H9 (cell line): ENCODE data around the gene LIN7C. TPM values are rescaled to one million over a fixed set of nuclear protein-coding genes. Genes with fewer than 3 reads are reported as not detected.

Experiments used
- DNase-seq: peaks from one replicate; pipeline ENCODE4 v3.0.0-alpha.2; 2017
- H2AFZ ChIP-seq: one replicate; pipeline ENCODE4 v1.6.1; 2013; ENCODE audit warnings: mild to moderate bottlenecking, low read length, control low read depth, moderate library complexity
- H2AK5ac ChIP-seq: 2 replicates; pipeline ENCODE4 v1.6.1; 2013; ENCODE audit warnings: low read length, control low read depth, mixed read lengths; ENCODE audit not compliant: insufficient read length
- H2BK120ac ChIP-seq: one replicate; pipeline ENCODE4 v1.6.1; 2013; ENCODE audit warnings: low read depth, mild to moderate bottlenecking, low read length, control low read depth, inconsistent platforms; ENCODE audit not compliant: poor library complexity, severe bottlenecking
- H2BK12ac ChIP-seq: 2 replicates; pipeline ENCODE4 v1.6.1; 2013; ENCODE audit warnings: low read length, control low read depth, mixed read lengths, low read depth; ENCODE audit not compliant: insufficient read length
- H2BK15ac ChIP-seq: 2 replicates; pipeline ENCODE4 v1.6.1; 2013; ENCODE audit warnings: low read depth, low read length, control low read depth
- H2BK20ac ChIP-seq: one replicate; pipeline ENCODE4 v1.6.1; 2013; ENCODE audit warnings: low read depth, mild to moderate bottlenecking, low read length, control low read depth, inconsistent platforms; ENCODE audit not compliant: poor library complexity, severe bottlenecking
- H2BK5ac ChIP-seq: 2 replicates; pipeline ENCODE4 v1.6.1; 2013; ENCODE audit warnings: low read length, control low read depth, mixed read lengths; ENCODE audit not compliant: insufficient read length
- H3K14ac ChIP-seq: 2 replicates; pipeline ENCODE4 v1.6.1; 2013; ENCODE audit warnings: low read length, control low read depth; ENCODE audit not compliant: insufficient read depth
- H3K18ac ChIP-seq: 2 replicates; pipeline ENCODE4 v1.6.1; 2013; ENCODE audit warnings: low read depth, mild to moderate bottlenecking, mixed read lengths, low read length, control low read depth; ENCODE audit not compliant: insufficient read length
- H3K23ac ChIP-seq: 2 replicates; pipeline ENCODE4 v1.6.1; 2013; ENCODE audit warnings: low read length, control low read depth, mixed read lengths, low read depth; ENCODE audit not compliant: insufficient read length
- H3K23me2 ChIP-seq: 2 replicates; pipeline ENCODE4 v1.6.1; 2013; ENCODE audit warnings: low read depth, mild to moderate bottlenecking, mixed read lengths, low read length, control low read depth; ENCODE audit not compliant: insufficient read length, poor library complexity, severe bottlenecking
- H3K27ac ChIP-seq: 2 replicates; pipeline ENCODE4 v1.5.1; 2013; ENCODE audit warnings: low read length, control low read depth, mixed read lengths, low read depth; ENCODE audit not compliant: insufficient read length
- H3K27me3 ChIP-seq: 2 replicates; pipeline ENCODE4 v1.6.1; 2013; ENCODE audit warnings: low read length, control low read depth, inconsistent platforms; ENCODE audit not compliant: insufficient read depth
- H3K4ac ChIP-seq: 2 replicates; pipeline ENCODE4 v1.6.1; 2013; ENCODE audit warnings: low read depth, mild to moderate bottlenecking, control low read depth, inconsistent platforms, low read length, moderate library complexity
- H3K4me1 ChIP-seq: 2 replicates; pipeline ENCODE4 v1.6.1; 2013; ENCODE audit warnings: low read length, control low read depth, inconsistent platforms; ENCODE audit not compliant: insufficient read depth
- H3K4me2 ChIP-seq: 2 replicates; pipeline ENCODE4 v1.6.1; 2013; ENCODE audit warnings: low read length, control low read depth, mixed read lengths; ENCODE audit not compliant: insufficient read length, insufficient read depth
- H3K56ac ChIP-seq: 2 replicates; pipeline ENCODE4 v1.6.1; 2013; ENCODE audit warnings: low read depth, mild to moderate bottlenecking, mixed read lengths, low read length, control low read depth; ENCODE audit not compliant: insufficient read length
- H3K79me1 ChIP-seq: 2 replicates; pipeline ENCODE4 v1.6.1; 2013; ENCODE audit warnings: low read depth, mild to moderate bottlenecking, moderate library complexity, low read length, control low read depth, inconsistent platforms; ENCODE audit not compliant: insufficient read depth, poor library complexity, severe bottlenecking
- H3K79me2 ChIP-seq: 2 replicates; pipeline ENCODE4 v1.6.1; 2013; ENCODE audit warnings: low read length, control low read depth, inconsistent platforms; ENCODE audit not compliant: insufficient read depth
- H3K9ac ChIP-seq: 2 replicates; pipeline ENCODE4 v1.6.1; 2013; ENCODE audit warnings: low read length, control low read depth, mixed read lengths; ENCODE audit not compliant: insufficient read length; ENCODE audit errors: extremely low read depth
- H3K9me3 ChIP-seq: one replicate; pipeline ENCODE4 v1.6.1; 2013; ENCODE audit warnings: low read depth, low read length, inconsistent platforms; ENCODE audit not compliant: control insufficient read depth
- H3T11ph ChIP-seq: one replicate; pipeline ENCODE4 v1.6.1; 2013; ENCODE audit warnings: mild to moderate bottlenecking, low read length, control low read depth, inconsistent platforms
- H4K20me1 ChIP-seq: one replicate; pipeline ENCODE4 v1.6.1; 2013; ENCODE audit not compliant: control insufficient read depth, insufficient read length, insufficient read depth
- H4K5ac ChIP-seq: 2 replicates; pipeline ENCODE4 v1.6.1; 2013; ENCODE audit warnings: low read depth, mild to moderate bottlenecking, mixed read lengths, low read length, control low read depth; ENCODE audit not compliant: insufficient read length
- H4K8ac ChIP-seq: replicated peaks from 2 replicates; pipeline ENCODE4 v1.6.1; 2013; ENCODE audit warnings: low read length, control low read depth, mixed read lengths, low read depth; ENCODE audit not compliant: insufficient read length
- H4K91ac ChIP-seq: 2 replicates; pipeline ENCODE4 v1.6.1; 2013; ENCODE audit warnings: low read depth, mild to moderate bottlenecking, moderate library complexity, mixed read lengths, low read length, control low read depth; ENCODE audit not compliant: insufficient read length
- H3K27ac Mint-ChIP-seq, 3 experiments: 2 replicates in 2 of 3; 3 replicates in 1 of 3; pipeline ENCODE4 v1.8.0; 2020 to 2021; ENCODE audit warnings: mixed read lengths in 3 of 3, mild to moderate bottlenecking in 1 of 3, moderate library complexity in 1 of 3
- H3K27me3 Mint-ChIP-seq: 2 replicates; pipeline ENCODE4 v1.8.0; 2021; ENCODE audit warnings: low read depth, mild to moderate bottlenecking, moderate library complexity, mixed read lengths
- H3K36me3 Mint-ChIP-seq, 3 experiments: 2 replicates in 2 of 3; 3 replicates in 1 of 3; pipeline ENCODE4 v1.8.0; 2020 to 2021; ENCODE audit warnings: low read depth in 3 of 3, mixed read lengths in 3 of 3; ENCODE audit not compliant: insufficient read depth in 1 of 3
- H3K4me1 Mint-ChIP-seq, 2 experiments: 2 replicates each; pipeline ENCODE4 v1.8.0; 2020; ENCODE audit warnings: mixed read lengths in 2 of 2
- H3K4me3 Mint-ChIP-seq, 2 experiments: 2 replicates in 1 of 2; 3 replicates in 1 of 2; pipeline ENCODE4 v1.8.0; 2020 to 2021; ENCODE audit warnings: mild to moderate bottlenecking in 2 of 2, mixed read lengths in 2 of 2, moderate library complexity in 1 of 2
- H3K9me3 Mint-ChIP-seq, 2 experiments: 2 replicates in 1 of 2; 3 replicates in 1 of 2; pipeline ENCODE4 v1.8.0; 2020; ENCODE audit warnings: mild to moderate bottlenecking in 2 of 2, mixed read lengths in 2 of 2, moderate library complexity in 1 of 2
- CTCF ChIP-seq: fragments of 200-600 bp; sonication (generic); conservative IDR thresholded peaks from 3 replicates; pipeline ENCODE4 v1.8.0; 2021; ENCODE audit warnings: antibody characterized with exemption, mild to moderate bottlenecking
- WGBS: extraction: QIAGEN DNeasy Blood & Tissue Kit; methylation state at CpG from one replicate; pipeline ENCODE4 v1.1.7; 2013; ENCODE audit warnings: missing lambda C conversion rate, low lambda C conversion rate, mixed read lengths; ENCODE audit not compliant: insufficient read length; ENCODE audit errors: extremely low coverage; 5-methylcytosine and 5-hydroxymethylcytosine counted together
- total RNA-seq: library from RNA; stranded (reverse); gene quantifications from 2 replicates; pipeline ENCODE4 v1.2.1, GENCODE V29; 2021

LIN7C gene
- total RNA-seq, 1 experiment from 2014 or later = 40.0 TPM

- Histone ChIP-seq H3K4ac (no peak overlapping the region), H2BK12ac (no peak overlapping the region), H2AFZ (no peak overlapping the region), H4K8ac (no peak overlapping the region), H3K23me2 (no peaks in the 10 kb centered on the region), H3K23ac (no peak overlapping the region), H3K9me3 (no peaks in the 10 kb centered on the region), H3K18ac (no peak overlapping the region), H2BK20ac (no peak overlapping the region), H3K4me1 (no peaks in the 10 kb centered on the region), H2BK15ac (no peak overlapping the region), H3K27me3 (no peaks in the 10 kb centered on the region), H3K9ac (no peak overlapping the region), H3K79me1 (no peaks in the 10 kb centered on the region), H3K14ac (no peak overlapping the region), H3K56ac (no peak overlapping the region), H2AK5ac (no peak overlapping the region), H3K27ac (no peak overlapping the region), H4K20me1 (no peaks in the 10 kb centered on the region), H2BK120ac (no peak overlapping the region), H3K4me2 (no peak overlapping the region), H3K79me2 (no peaks in the 10 kb centered on the region), H3T11ph (no peak overlapping the region), H4K91ac (no peak overlapping the region), H2BK5ac (no peak overlapping the region), H4K5ac (no peak overlapping the region)
- peaks cover 0 to 2% of the 10 kb centered on the region in 2 experiments; a peak in 1 of 4 replicates for H3K4me1 Mint-ChIP-seq
- no peak for DNase-seq
- H3K36me3 Mint-ChIP-seq = peaks cover 5 to 57% (median 54%) of the 10 kb centered on the region in 3 experiments; a peak in 6 of 7 replicates
- no peak overlapping the region for H3K4me3 Mint-ChIP-seq
- H3K27me3 Mint-ChIP-seq = no peaks in the 10 kb centered on the region
- WGBS = no CpG with 5 or more reads among the region's 1 CpG
- TF ChIP-seq CTCF = no peak
- no peak overlapping the region for H3K27ac Mint-ChIP-seq
- peaks cover 0 to 4% of the 10 kb centered on the region in 2 experiments; a peak in 1 of 5 replicates for H3K9me3 Mint-ChIP-seq
These were observed 8.7 kb downstream of the LIN7C start for GRCh38 chr11:27497911-27498310.
